ENCODE results near the gene WNT9B.

WNT9B gene

GRCh38 chr17:46817901-46818209 lies 33.5 kb upstream of the WNT9B start:
- POLR2A ChIA-PET, result no interaction called here
- no peak for TF ChIP-seq CTCF (IDR thresholded peaks at IDR 0.05; ENCODE audit: control extremely low read depth, extremely low read depth, low read depth, missing control alignments)
- DNase-seq (ENCODE audit: extremely low spot score), result no peak
- CTCF ChIA-PET, result no interaction called here

DNA sequence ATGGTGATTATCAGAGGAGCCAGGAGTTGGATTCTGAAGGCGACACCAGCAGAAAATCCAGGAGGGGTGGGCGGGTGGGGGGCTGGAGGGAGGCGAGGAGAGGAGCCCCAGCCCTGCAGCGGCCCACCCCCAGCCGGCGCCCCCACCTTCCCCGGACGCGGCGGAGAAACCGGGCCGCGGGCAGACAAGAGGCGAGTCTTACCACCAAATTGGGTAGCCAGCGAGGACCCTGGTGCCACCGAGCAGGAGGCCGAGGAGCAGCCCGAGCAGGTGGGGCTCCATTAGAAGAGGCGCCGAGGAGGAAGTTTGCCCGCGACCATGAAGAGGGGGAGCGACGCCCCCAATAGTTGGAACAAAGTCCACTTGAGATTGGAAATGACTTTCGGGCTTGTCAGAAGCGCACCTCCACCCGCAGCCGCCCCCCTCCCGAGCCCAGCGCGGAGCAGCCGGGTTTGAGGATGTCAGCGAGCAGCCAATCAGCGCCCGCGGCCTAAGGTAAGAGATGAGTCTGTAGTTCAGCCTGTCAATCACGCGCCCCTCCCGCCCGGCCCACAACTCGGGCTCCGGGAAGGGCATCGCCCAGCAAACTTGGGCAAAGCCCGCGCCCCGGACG lies 33.0 kb upstream of the WNT9B start, which contains the start of gene WNT3:
Gene WNT3, minus strand, starts transcription at position 377 of the 613 bp plus-strand sequence. Its CDS starts 95 bp downstream, at position 282.
- TF ChIP-seq CTCF (IDR thresholded peaks at IDR 0.05; ENCODE audit: control extremely low read depth, extremely low read depth, low read depth, missing control alignments), result no peak
- ChIA-PET POLR2A (no interaction called here), CTCF (interaction anchor here (1.5 kb wide), 1 partner anchor 17 kb away, joined by 3 read pairs; no protein-coding TSS in a partner anchor)
- peak; percentile 67 for DNase-seq (ENCODE audit: extremely low spot score)

DNA sequence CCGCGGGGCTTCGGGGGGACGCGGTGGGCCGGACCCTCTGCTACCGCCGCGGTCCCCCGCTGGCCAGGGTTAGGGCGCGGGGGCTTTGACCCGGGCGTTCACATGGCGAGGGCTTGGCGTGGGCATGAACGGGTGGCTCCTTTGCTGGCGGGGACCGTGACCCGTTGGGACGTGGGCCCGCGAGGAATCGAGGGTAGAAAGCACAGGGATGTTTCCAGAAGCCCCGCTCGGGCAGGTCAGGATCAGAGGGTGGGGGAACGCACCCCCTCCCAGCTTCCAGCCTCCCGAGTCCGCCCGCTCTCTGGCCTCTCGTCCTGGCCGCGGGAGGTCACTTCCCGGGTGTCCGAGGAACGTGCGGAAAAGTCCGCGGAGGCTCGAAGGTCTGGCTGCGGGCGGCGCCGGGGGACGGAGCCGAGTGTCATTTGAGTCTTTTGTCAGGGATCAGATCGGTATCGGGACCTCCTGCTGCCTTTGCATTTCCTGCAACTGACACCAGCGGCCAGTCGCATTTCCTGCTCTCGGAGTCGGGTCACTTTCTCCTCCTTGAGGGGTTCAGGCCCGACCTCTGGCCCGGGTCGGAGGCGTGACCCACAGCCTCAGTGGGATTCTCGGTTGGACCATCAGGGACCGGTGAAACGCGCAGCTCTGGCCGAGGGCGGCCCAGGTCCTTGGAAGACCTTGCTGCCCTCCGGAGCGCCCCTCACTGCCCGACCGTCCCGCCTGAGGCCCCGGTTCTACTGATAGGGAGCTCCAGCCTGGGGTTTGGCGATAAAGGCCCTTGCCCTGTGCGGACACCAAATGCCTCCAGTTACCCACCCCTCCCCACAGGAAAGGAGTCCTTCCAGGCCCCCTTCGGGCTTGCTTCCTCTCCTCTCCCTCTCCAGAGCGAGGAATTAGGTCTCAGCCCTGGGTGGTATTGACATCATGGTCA lies 32.2 kb upstream of the WNT9B start:
- peak; percentile 53 for DNase-seq (ENCODE audit: extremely low spot score)
- ChIA-PET POLR2A (no interaction called here), CTCF (interaction anchor here (1.5 kb wide), 1 partner anchor 16 kb away, joined by 3 read pairs; no protein-coding TSS in a partner anchor)
- no peak for TF ChIP-seq CTCF (IDR thresholded peaks at IDR 0.05; ENCODE audit: control extremely low read depth, extremely low read depth, low read depth, missing control alignments)

DNA sequence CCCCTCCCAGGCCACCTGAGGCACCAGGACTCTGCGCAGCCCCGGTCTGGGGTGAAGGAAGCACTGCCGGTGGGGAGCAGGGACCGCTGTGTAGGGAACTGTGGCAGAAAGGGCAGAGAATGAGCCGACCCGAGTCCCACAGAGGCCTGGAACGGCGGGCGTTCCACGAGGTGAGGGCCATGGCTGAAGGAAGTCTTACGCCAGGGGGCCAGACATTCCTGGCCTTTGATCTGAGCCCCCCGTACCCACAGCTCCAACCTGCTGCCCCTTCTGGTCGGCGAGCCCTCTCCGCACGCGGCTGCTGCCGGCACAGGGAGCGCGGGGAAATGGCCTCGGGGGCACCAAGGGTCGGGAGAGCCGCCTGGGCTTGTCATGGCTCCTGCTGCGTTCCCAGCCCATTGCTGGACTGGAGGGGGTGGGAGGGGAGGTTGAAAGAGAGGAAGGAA lies 31.5 kb upstream of the WNT9B start:
- no peak for TF ChIP-seq CTCF (IDR thresholded peaks at IDR 0.05; ENCODE audit: control extremely low read depth, extremely low read depth, low read depth, missing control alignments)
- POLR2A ChIA-PET, result no interaction called here
- CTCF ChIA-PET, result interaction anchor here (1.5 to 1.6 kb wide), 2 partner anchors 11 to 16 kb away, joined by 3 to 4 read pairs; no protein-coding TSS in a partner anchor

DNA sequence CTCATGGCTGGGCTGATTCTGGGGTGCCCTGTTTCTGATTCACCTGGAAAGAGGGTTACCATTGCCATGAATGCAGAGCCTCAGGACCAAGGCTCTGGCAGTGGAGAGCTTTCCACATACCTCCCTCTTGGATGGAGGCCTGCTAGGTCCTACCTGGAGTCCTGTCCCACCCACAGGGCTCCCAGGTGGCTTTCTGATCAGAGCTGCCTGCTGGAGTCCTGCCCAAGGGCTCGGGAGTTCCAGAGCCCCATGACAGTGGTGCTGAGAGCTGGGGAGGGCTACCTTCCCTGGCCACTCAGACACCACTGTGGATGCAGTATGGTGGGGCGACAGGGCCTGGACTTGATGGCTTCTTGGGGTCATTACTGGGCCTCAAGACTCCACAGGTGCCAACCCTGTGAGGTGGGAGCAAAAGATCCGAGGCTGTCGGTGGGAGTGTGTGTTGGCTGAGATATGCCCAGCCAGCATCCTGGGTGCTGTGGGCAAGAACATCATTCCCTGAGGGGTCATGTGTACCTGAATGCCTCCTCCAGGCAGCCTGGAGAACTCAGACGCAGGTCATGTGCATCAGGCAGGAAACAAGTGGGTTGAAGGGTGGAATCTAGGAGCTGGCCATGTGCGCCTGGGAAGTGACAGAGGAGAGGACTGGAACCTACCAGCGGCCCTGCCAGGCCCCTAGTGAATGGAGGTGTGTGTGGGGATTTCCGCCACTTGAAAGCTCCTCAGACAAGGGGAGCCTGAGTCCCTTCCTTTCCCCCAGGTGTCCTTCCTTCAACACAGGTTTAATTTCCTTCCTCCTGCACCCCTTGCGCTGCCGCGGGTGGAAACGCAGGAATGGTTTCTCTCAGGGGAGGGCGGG lies 30.6 kb upstream of the WNT9B start:
- ChIA-PET CTCF (interaction anchor here (1.6 to 2.5 kb wide), 2 partner anchors 10 to 15 kb away, joined by 4 to 10 read pairs; no protein-coding TSS in a partner anchor), POLR2A (no interaction called here)
- TF ChIP-seq CTCF (IDR thresholded peaks at IDR 0.05; ENCODE audit: control extremely low read depth, extremely low read depth, low read depth, missing control alignments), result no peak
- no peak for DNase-seq (ENCODE audit: extremely low spot score)

More for the DNA sequence above, 31.5 kb upstream of the WNT9B start:
- no peak for DNase-seq (ENCODE audit: extremely low spot score)

Measured in GM10248 (cell line).